Measurements from ENCODE around the gene KIAA1210. TPM values are rescaled to one million over a fixed set of nuclear protein-coding genes. Genes with fewer than 3 reads are reported as not detected.
A peak's percentile ranks its signal among the peaks of the same experiment; 100 is the strongest.

Gene KIAA1210
- total and polyA plus RNA-seq, 2 of the 13 experiments (the other 11 are each of a cell fraction or from before 2014, with no cell fraction given) = not detected

- TF ChIP-seq JUND (CRISPR knock-in tag; IDR thresholded peaks at IDR 0.05) = peak; percentile 87
- peak; percentile 51 for TF ChIP-seq TEAD3 (CRISPR knock-in tag; optimal IDR thresholded peaks at IDR 0.05; ENCODE audit: borderline replicate concordance)
- no peak for TF ChIP-seq HINFP (CRISPR knock-in tag; IDR thresholded peaks at IDR 0.05; ENCODE audit: low read depth)
- peak; percentile 80; the same call in 1 of the 2 replicates for TF ChIP-seq FOSL1 (CRISPR knock-in tag; IDR thresholded peaks at IDR 0.05; ENCODE audit: borderline replicate concordance)
- peak; percentile 43; the same call in 1 of the 2 replicates for TF ChIP-seq HNF1B (CRISPR knock-in tag; IDR thresholded peaks at IDR 0.05)
- peak; percentile 44; the same call in 1 of the 2 replicates for TF ChIP-seq ELF3 (CRISPR knock-in tag; IDR thresholded peaks at IDR 0.05)
- 0 out of 2 replicates have a peak, but pooled peaks have one; percentile 22 for TF ChIP-seq GATAD2A (CRISPR knock-in tag; IDR thresholded peaks at IDR 0.05)
- peak; percentile 57; the same call in 1 of the 2 replicates for TF ChIP-seq HNF4A (CRISPR knock-in tag; IDR thresholded peaks at IDR 0.05)
- TF ChIP-seq BCL6 (CRISPR knock-in tag; IDR thresholded peaks at IDR 0.05) = 0 out of 2 replicates have a peak, but pooled peaks have one; percentile 25
- no peak for TF ChIP-seq ZNF275 (CRISPR knock-in tag; IDR thresholded peaks at IDR 0.05; ENCODE audit: borderline replicate concordance)
- peak; percentile 92 for TF ChIP-seq ESRRA (CRISPR knock-in tag; IDR thresholded peaks at IDR 0.05; ENCODE audit: low read depth)
- TF ChIP-seq RXRA (CRISPR knock-in tag; IDR thresholded peaks at IDR 0.05) = peak; percentile 95
- TF ChIP-seq HOXD1 (CRISPR knock-in tag; IDR thresholded peaks at IDR 0.05) = no peak
- TF ChIP-seq SALL1 (CRISPR knock-in tag; IDR thresholded peaks at IDR 0.05) = peak; percentile 50
- peak; percentile 77; the same call in 1 of the 2 replicates for TF ChIP-seq ZNF549 (CRISPR knock-in tag; IDR thresholded peaks at IDR 0.05)
- TF ChIP-seq TFAP4 (IDR thresholded peaks at IDR 0.05; ENCODE audit: borderline replicate concordance, low read depth) = peak; percentile 76; the same call in 1 of the 2 replicates
- peak; percentile 37; the same call in 1 of the 2 replicates for TF ChIP-seq JUNB (CRISPR knock-in tag; IDR thresholded peaks at IDR 0.05; ENCODE audit: borderline replicate concordance)
- peak; percentile 97 for TF ChIP-seq RXRB (CRISPR knock-in tag; IDR thresholded peaks at IDR 0.05; ENCODE audit: borderline replicate concordance)
- peak; percentile 76; the same call in 1 of the 2 replicates for TF ChIP-seq ATF3 (CRISPR knock-in tag; IDR thresholded peaks at IDR 0.05)
- no peak for TF ChIP-seq ZFP36 (IDR thresholded peaks at IDR 0.05; ENCODE audit: borderline replicate concordance, low read depth, low read length, partially characterized antibody)
- TF ChIP-seq NFIC (IDR thresholded peaks at IDR 0.05; ENCODE audit: low read length) = 0 out of 2 replicates have a peak, but pooled peaks have one; percentile 27
- TF ChIP-seq ARID5B (CRISPR knock-in tag; IDR thresholded peaks at IDR 0.05) = peak; percentile 79
Measured at GRCh38 chrX:119041175-119041574, 86.4 kb downstream of the KIAA1210 start (continued).
